Vagina (tissue), 2 donors: ENCODE results near the gene NEO1.

Experiments used
- CTCF ChIP-seq, 3 experiments: fragments of 450-650 bp in 2 of 3; fragments of 200-600 bp in 1 of 3; sonication (generic) in 1 of 3; IDR thresholded peaks; one replicate each; pipeline ENCODE4 v1.5.1; 2017 to 2019; ENCODE audit warnings: antibody characterized with exemption in 3 of 3, mild to moderate bottlenecking in 2 of 3, moderate library complexity in 2 of 3
- POLR2A ChIP-seq, 2 donors: fragments of 450-650 bp; IDR thresholded peaks; one replicate each; pipeline ENCODE4 v1.6.1; 2017; ENCODE audit warnings: antibody characterized with exemption in 2 of 2, mild to moderate bottlenecking in 2 of 2, moderate library complexity in 2 of 2
- POLR2AphosphoS5 ChIP-seq, 2 donors: sonication (generic); formaldehyde crosslinking; IDR thresholded peaks; one replicate each; pipeline ENCODE4 v1.9.0; 2017; ENCODE audit warnings: antibody characterized with exemption in 2 of 2, mild to moderate bottlenecking in 2 of 2, low read depth in 1 of 2; ENCODE audit not compliant: insufficient read depth in 1 of 2

GRCh38 chr15:73146419-73146818 lies 94.2 kb downstream of the NEO1 start:
- TF ChIP-seq POLR2A (IDR thresholded peaks at IDR 0.05) (no peak), CTCF (IDR thresholded peaks at IDR 0.05) (no peak), POLR2AphosphoS5 (IDR thresholded peaks at IDR 0.05; ENCODE audit: insufficient read depth in 1 of 2, low read depth in 1 of 2) (no peak)
